HL-60 (cell line): ENCODE measurements around the gene CXorf66.
"Not testable (repeated sequence)": the region's sequence is repeated elsewhere in the genome, so short reads cannot be mapped to it uniquely, and the experiment has no call there.

Source experiments
- DNase-seq, 2 experiments: peaks; one replicate each; pipeline ENCODE4 v3.0.0-alpha.2; 2010 to 2020; ENCODE audit warnings: low read depth in 1 of 2, low spot score in 1 of 2
- H3K27ac ChIP-seq: fragments of 250-450 bp; sonication (Bioruptor Pico); replicated peaks from 2 replicates; pipeline ENCODE4 v1.5.1; 2020; ENCODE audit warnings: mild to moderate bottlenecking, moderate library complexity
- H3K27me3 ChIP-seq: fragments of 250-450 bp; sonication (Bioruptor Pico); 2 replicates; pipeline ENCODE4 v1.5.1; 2021; ENCODE audit warnings: mild to moderate bottlenecking, moderate library complexity; ENCODE audit not compliant: insufficient read depth, poor library complexity, severe bottlenecking
- H3K4me3 ChIP-seq: replicated peaks from 2 replicates; pipeline ENCODE4 v1.5.1; 2011; ENCODE audit warnings: mild to moderate bottlenecking, control low read depth, low read length; ENCODE audit not compliant: insufficient read depth
- CTCF ChIP-seq: IDR thresholded peaks from one replicate; pipeline ENCODE4 v1.5.1; 2011; ENCODE audit warnings: low read length, control low read depth, inconsistent platforms; ENCODE audit not compliant: insufficient read depth
- GABPA ChIP-seq: IDR thresholded peaks from 2 replicates; pipeline ENCODE4 v1.6.1; 2012; ENCODE audit warnings: low read depth
- POLR2AphosphoS5 ChIP-seq: IDR thresholded peaks from 2 replicates; pipeline ENCODE4 v1.6.1; 2012; ENCODE audit warnings: low read depth
- REST ChIP-seq: IDR thresholded peaks from 2 replicates; pipeline ENCODE4 v1.6.1; 2012; ENCODE audit warnings: low read depth; ENCODE audit not compliant: insufficient replicate concordance
- SPI1 ChIP-seq: IDR thresholded peaks from 2 replicates; pipeline ENCODE4 v1.6.1; 2012; ENCODE audit warnings: low read depth, mild to moderate bottlenecking, borderline replicate concordance

Gene CXorf66

GRCh38 chrX:139924696-139925095 is 40.6 kb downstream of the CXorf66 start:
- Histone ChIP-seq H3K4me3 (no peak overlapping the region), H3K27ac (no peak overlapping the region), H3K27me3 (no peaks in the 10 kb centered on the region)
- TF ChIP-seq GABPA (no peak), CTCF (no peak), SPI1 (no peak), REST (no peak), POLR2AphosphoS5 (no peak)
- no peak for DNase-seq

GRCh38 chrX:139924069-139924695 is 41.1 kb downstream of the CXorf66 start:
- no peak for TF ChIP-seq POLR2AphosphoS5
- no peak for TF ChIP-seq GABPA
- no peak for TF ChIP-seq SPI1
- no peak for TF ChIP-seq REST
- no peak overlapping the region for H3K27ac ChIP-seq
- no peak overlapping the region for H3K4me3 ChIP-seq
- DNase-seq, result no peak
- H3K27me3 ChIP-seq, result no peaks in the 10 kb centered on the region

- not testable (repeated sequence) for H3K27me3 ChIP-seq, H3K27ac ChIP-seq, DNase-seq, H3K4me3 ChIP-seq
Observed at GRCh38 chrX:139921142-139921541, 44.2 kb downstream of the CXorf66 start.

GRCh38 chrX:139920316-139920715 is 45.0 kb downstream of the CXorf66 start:
- no peak for TF ChIP-seq POLR2AphosphoS5
- no peak for TF ChIP-seq REST
- no peak for TF ChIP-seq GABPA
- no peak for TF ChIP-seq SPI1
- TF ChIP-seq CTCF, result no peak

More at GRCh38 chrX:139920316-139920715, 45.0 kb downstream of the CXorf66 start:
- no peak for DNase-seq
- no peak overlapping the region for H3K27ac ChIP-seq
- H3K4me3 ChIP-seq, result no peak overlapping the region
- no peaks in the 10 kb centered on the region for H3K27me3 ChIP-seq
